GM13977 (cell line): ENCODE results near the gene KRT85.

Source experiments
- DNase-seq: peaks from one replicate; pipeline ENCODE4 v3.0.0; 2012; ENCODE audit warnings: low spot score
- CTCF ChIP-seq: IDR thresholded peaks from 2 replicates; pipeline ENCODE4 v1.5.1; 2012; ENCODE audit warnings: mild to moderate bottlenecking, control low read depth; ENCODE audit not compliant: insufficient read depth; ENCODE audit errors: extremely low read depth, missing control alignments
- in situ Hi-C: fragments of 300-500 bp; cut with MboI; formaldehyde crosslinking; loops from one replicate; pipeline ENCODE4 v1.12.0; 2022; ENCODE audit warnings: low sequenced_read_pairs, low pct_unique_long_range_greater_than_20kb, mixed read lengths, inconsistent platforms; ENCODE audit not compliant: unreplicated experiment

KRT85 gene

GRCh38 chr12:52395761-52396434, 28.6 kb upstream of the KRT85 start:
- in situ Hi-C loops, result loop anchor here (25.0 kb wide), 1 partner anchor 591 kb away; no protein-coding TSS in a partner anchor
- no peak for DNase-seq
- peak; percentile 17 for TF ChIP-seq CTCF

- TF ChIP-seq CTCF, result no peak
- in situ Hi-C loops, result loop anchor here (25.0 kb wide), 1 partner anchor 592 kb away; no protein-coding TSS in a partner anchor
- DNase-seq, result no peak
Observed at GRCh38 chr12:52394836-52395405, 27.6 kb upstream of the KRT85 start.

- in situ Hi-C loops, result loop anchor here (25.0 kb wide), 1 partner anchor 595 kb away; no protein-coding TSS in a partner anchor
- DNase-seq, result no peak
- no peak for TF ChIP-seq CTCF
Observed at GRCh38 chr12:52392465-52393007, 25.3 kb upstream of the KRT85 start.

GRCh38 chr12:52391618-52392002, 24.3 kb upstream of the KRT85 start:
- TF ChIP-seq CTCF, result no peak
- in situ Hi-C loops, result loop anchor here (25.0 kb wide), 1 partner anchor 596 kb away; no protein-coding TSS in a partner anchor
- no peak for DNase-seq

GRCh38 chr12:52390739-52391617, 23.7 kb upstream of the KRT85 start:
- no peak for DNase-seq
- in situ Hi-C loops, result loop anchor here (25.0 kb wide), 1 partner anchor 596 kb away; no protein-coding TSS in a partner anchor
- peak; percentile 40 for TF ChIP-seq CTCF
